ENCODE data around the gene TICAM1.
"Not testable (repeated sequence)": the region's sequence is repeated elsewhere in the genome, so short reads cannot be mapped to it uniquely, and the experiment has no call there.

The TICAM1 gene

GRCh38 chr19:4831304-4831978 is at the start of gene TICAM1:
Gene TICAM1 (minus strand): TSS chr19:4831712. CDS start chr19:4818377, 13,335 bp downstream.
- DNase-seq, result peak; percentile 82

- no peak for DNase-seq
Observed at GRCh38 chr19:4879041-4879440, 47.5 kb upstream of the TICAM1 start.

GRCh38 chr19:4878491-4878968 is 47.0 kb upstream of the TICAM1 start:
- no peak for DNase-seq

- no peak for DNase-seq
Observed at GRCh38 chr19:4877753-4878490, 46.4 kb upstream of the TICAM1 start.

- no peak for DNase-seq
Observed at GRCh38 chr19:4873930-4874329, 42.4 kb upstream of the TICAM1 start.

GRCh38 chr19:4871711-4872110 is 40.2 kb upstream of the TICAM1 start:
- no peak for DNase-seq

- peak; percentile 68 for DNase-seq
Observed at GRCh38 chr19:4870025-4870700, 38.7 kb upstream of the TICAM1 start.

GRCh38 chr19:4868286-4868834 is 36.8 kb upstream of the TICAM1 start:
- no peak for DNase-seq

- peak; percentile 95 for DNase-seq
Observed at GRCh38 chr19:4867534-4868285, 36.2 kb upstream of the TICAM1 start, which contains the start of gene PLIN3. Gene PLIN3 (minus strand): TSS chr19:4867667. CDS start chr19:4861394, 6,273 bp downstream.

- DNase-seq, result peak; percentile 30
Observed at GRCh38 chr19:4866595-4867424, 35.3 kb upstream of the TICAM1 start.

GRCh38 chr19:4861147-4861546 is 29.6 kb upstream of the TICAM1 start:
- DNase-seq, result no peak

- no peak for DNase-seq
Observed at GRCh38 chr19:4859697-4860096, 28.2 kb upstream of the TICAM1 start.

GRCh38 chr19:4856468-4856867 is 25.0 kb upstream of the TICAM1 start:
- DNase-seq, result not testable (repeated sequence)

GRCh38 chr19:4853506-4853905 is 22.0 kb upstream of the TICAM1 start:
- not testable (repeated sequence) for DNase-seq

GRCh38 chr19:4852484-4852883 is 21.0 kb upstream of the TICAM1 start:
- DNase-seq, result no peak

- peak; percentile 79 for DNase-seq
Observed at GRCh38 chr19:4851551-4852290, 20.2 kb upstream of the TICAM1 start.

GRCh38 chr19:4849019-4849418 is 17.5 kb upstream of the TICAM1 start:
- no peak for DNase-seq

GRCh38 chr19:4847190-4847973 is 15.9 kb upstream of the TICAM1 start:
- no peak for DNase-seq

- DNase-seq, result not testable (repeated sequence)
Observed at GRCh38 chr19:4845975-4846374, 14.5 kb upstream of the TICAM1 start.

Measured in activated CD4-positive, alpha-beta T cell treated with anti-CD3 and anti-CD28 coated beads, Interleukin-2, Interleukin-6, amounts not matched to agents 100 ng/mL and 50 ng/mL, durations not matched to agents 16 hours and 8 hours (primary cell).